UCSD-AML1 (cell line): ENCODE results near the gene DISP2.

ENCODE experiments used
- DNase-seq: peaks from one replicate; lab custom pipeline; 2025; ENCODE audit not compliant: unreplicated experiment; lab: John Stamatoyannopoulos, UW

The DISP2 gene

DNA sequence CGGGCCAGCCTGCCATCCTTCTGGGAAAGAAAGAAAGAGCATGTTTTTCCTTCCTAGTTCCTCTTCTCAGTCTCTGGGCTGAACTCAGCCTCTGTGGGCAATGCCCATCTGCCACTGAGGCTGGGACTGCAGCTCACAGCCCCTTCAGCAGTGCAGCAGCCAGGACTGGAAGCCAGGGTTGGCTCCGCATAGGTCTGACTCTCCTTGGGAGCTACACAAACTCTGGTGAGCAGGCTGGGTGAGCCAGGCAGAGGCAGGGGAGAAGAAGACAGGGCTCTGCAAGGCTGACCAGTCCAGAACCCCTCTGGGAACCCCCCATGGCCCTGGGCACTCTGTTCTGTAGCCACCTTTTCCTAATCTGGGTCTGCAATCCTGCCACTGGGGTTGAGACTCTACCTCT, 3.6 kb downstream of the DISP2 start:
- DNase-seq, result no peak

DNA sequence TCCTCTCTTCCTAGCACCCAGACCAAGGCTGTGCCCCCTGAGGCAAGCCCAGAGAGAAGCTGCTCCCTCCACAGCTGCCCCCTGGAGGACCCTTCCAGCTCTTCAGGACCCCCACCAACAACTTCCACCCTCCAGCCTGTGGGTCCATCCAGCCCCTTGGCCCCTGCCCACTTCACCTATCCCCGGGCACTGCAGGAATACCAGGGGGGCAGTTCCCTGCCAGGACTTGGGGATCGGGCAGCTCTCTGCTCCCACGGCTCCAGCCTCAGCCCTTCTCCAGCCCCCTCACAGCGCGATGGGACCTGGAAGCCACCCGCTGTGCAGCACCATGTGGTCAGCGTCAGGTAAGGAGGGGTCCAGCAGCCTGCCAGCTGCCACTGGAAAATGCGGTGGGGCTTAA, 5.6 kb downstream of the DISP2 start:
- DNase-seq, result no peak

DNA sequence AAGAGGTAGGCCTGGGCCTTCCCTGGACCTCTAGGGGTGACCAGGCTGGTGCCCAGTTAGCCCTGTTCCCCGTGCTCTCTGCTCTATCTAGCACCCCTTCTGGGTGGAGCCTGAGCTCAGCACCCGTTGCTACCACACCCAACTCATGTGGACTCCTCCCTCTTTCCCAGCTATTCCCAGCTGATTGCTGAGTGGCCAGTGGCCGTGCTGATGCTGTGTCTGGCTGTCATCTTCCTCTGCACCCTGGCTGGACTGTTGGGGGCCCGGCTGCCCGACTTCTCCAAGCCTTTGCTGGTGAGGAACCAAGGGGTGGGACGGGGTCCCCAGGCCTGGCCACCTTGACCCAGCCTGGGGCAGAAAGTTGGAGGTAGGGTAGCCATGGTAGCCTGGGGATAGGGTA, 6.2 kb downstream of the DISP2 start:
- DNase-seq, result no peak

DNA sequence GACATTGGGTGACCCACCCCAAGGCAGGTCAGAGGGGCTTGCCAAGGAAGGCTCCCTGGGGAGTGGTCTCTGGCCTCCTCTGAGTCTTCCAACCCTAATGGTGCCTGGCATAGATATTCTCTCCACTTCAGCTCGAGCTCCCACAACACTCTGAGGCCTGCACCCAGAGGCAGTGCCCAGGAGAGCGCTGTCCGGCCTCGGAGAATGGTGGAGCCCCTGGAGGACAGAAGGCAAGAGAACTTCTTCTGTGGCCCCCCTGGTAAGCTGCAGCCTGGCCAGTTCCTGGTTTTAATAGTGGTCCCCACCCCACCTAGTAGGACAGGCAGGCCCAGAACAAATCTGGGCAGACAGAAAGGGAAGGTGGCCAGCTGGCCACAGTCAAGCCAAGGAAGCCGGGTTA, 7.0 kb downstream of the DISP2 start:
- no peak for DNase-seq

DNA sequence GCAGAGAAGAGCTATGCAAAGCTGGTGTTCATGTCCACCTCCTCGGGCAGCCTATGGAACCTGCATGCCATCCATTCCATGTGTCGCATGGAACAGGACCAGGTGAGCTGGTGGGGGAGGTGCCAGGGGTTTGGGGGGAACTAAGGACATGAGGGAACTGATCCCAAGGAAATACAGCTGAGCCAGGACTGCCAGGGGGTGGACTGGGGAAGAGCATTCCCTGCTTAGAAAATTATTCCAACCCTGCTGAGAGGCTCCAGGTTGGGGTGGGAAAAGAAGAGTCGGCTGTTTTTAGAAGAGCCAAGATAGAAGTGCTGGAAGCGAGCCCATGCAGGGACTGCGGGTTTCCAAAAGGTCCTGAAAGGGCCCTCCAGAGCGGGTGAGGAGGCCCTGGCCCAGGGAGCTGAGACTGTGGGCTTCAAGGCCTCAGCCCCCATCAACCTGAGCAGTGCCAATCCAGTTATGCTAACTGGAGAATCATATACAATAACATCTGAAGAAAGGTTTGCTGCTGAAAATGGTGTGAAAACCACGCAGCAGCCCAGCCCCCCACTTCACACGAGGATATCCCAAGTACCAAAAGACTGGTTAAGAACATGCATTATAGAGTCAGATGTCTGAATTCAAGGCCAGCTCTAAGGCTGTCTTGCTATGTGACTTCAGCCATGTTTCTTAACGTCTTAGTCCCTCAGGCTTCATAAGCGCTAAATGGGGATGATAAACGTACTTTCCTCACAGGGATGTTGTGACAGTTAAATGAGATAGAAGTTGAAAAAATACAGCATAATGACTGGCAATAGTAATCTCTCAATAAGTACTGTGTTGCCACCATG, 7.8 kb downstream of the DISP2 start:
- DNase-seq, result no peak

DNA sequence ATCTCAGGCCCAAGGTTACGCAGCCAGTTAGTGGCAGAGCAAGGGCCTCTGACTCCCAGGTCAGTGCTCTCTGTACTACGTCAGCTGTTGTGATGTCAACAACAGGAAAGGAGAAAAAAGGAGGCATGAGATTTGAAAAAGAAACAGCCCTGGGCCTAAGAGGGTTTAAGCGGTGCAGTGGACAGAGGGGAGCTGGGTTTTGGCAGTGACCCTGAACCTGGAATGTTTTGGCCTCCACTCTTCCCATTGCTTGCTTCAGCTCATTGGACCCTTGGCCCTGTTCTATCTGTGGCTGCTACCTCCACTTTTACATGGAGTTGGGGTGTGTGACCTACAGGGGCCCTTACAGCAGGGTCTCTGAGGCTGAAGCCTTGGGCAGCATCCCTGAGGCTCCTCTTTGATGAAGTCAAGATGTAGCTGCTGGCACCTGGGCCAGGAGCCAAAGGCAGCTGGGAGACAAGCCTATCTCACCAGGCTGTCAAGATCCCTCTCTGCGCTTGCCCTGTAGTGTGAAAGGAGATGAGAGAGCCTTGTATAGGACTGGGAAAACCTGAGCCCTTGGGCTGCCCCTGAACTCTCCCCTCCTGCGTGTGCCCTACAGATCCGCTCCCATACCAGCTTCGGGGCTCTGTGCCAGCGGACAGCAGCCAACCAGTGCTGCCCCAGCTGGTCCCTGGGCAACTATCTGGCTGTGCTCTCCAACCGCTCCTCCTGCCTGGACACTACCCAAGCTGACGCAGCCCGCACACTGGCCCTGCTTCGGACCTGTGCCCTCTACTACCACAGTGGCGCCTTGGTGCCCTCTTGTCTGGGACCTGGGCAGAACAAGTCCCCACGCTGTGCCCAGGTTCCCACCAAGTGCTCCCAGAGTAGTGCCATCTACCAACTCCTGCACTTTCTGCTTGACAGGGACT, 8.7 kb downstream of the DISP2 start:
- DNase-seq, result no peak

DNA sequence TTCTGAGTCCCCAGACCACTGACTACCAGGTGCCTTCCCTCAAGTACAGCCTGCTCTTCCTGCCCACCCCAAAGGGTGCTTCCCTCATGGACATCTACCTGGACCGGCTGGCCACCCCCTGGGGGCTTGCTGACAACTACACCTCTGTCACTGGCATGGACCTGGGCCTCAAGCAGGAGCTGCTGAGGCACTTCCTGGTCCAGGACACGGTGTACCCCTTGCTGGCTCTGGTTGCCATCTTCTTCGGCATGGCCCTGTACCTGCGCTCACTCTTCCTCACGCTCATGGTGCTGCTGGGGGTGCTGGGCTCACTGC, 9.3 kb downstream of the DISP2 start:
- DNase-seq, result no peak

DNA sequence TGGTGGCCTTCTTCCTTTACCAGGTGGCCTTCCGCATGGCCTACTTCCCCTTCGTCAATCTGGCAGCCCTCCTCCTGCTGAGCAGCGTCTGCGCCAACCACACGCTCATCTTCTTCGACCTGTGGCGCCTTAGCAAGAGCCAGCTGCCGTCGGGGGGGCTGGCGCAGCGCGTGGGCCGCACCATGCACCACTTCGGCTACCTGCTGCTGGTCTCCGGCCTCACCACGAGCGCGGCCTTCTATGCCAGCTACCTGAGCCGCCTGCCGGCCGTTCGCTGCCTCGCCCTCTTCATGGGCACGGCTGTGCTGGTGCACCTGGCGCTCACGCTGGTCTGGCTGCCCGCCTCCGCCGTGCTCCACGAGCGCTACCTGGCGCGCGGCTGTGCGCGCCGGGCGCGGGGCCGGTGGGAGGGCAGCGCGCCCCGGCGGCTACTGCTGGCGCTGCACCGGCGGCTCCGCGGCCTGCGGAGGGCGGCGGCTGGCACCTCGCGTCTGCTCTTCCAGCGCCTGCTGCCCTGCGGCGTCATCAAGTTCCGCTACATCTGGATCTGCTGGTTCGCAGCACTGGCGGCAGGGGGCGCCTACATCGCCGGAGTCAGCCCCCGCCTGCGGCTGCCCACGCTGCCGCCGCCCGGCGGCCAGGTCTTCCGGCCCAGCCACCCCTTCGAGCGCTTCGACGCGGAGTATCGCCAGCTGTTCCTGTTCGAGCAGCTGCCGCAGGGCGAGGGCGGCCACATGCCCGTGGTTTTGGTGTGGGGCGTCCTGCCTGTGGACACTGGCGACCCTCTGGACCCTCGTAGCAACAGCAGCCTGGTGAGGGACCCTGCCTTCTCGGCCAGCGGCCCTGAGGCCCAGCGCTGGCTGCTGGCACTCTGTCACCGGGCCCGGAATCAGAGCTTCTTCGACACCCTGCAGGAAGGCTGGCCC, 9.9 kb downstream of the DISP2 start:
- peak; percentile 93 for DNase-seq

DNA sequence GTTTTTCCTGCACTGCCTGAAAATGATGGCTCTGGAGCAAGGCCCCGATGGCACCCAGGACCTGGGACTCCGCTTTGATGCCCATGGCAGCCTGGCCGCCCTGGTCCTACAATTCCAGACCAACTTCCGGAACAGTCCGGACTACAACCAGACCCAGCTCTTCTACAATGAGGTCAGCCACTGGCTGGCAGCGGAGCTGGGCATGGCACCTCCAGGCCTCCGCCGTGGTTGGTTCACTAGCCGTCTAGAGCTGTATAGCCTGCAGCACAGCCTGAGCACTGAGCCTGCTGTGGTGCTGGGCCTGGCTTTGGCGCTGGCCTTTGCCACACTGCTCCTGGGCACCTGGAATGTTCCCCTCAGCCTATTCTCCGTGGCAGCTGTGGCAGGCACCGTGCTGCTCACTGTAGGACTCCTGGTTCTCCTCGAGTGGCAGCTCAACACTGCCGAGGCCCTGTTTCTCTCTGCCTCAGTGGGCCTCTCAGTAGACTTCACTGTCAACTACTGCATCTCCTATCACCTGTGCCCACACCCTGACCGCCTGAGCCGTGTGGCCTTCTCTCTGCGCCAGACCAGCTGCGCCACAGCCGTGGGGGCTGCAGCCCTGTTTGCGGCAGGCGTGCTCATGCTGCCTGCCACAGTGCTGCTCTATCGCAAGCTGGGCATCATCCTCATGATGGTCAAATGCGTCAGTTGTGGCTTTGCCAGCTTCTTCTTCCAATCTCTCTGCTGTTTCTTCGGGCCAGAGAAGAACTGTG, 10.9 kb downstream of the DISP2 start:
- DNase-seq, result no peak

- DNase-seq, result no peak
Observed at GRCh38 chr15:40369474-40369869, 11.5 kb downstream of the DISP2 start.

DNA sequence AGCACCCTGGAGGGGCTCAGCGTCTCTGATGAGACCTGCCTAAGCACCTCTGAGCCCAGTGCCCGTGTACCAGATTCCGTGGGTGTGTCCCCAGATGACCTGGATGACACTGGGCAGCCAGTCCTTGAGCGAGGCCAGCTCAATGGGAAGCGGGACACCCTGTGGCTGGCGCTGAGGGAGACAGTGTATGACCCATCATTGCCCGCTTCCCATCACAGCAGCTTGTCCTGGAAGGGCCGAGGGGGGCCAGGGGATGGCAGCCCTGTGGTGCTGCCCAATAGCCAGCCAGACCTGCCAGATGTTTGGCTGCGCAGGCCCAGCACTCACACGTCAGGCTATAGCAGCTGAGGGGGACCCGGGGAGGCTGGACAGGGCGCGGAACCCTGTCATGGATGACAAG, 12.0 kb downstream of the DISP2 start:
- DNase-seq, result no peak

GRCh38 chr15:40372981-40373380, 15.0 kb downstream of the DISP2 start:
- DNase-seq, result no peak

DNA sequence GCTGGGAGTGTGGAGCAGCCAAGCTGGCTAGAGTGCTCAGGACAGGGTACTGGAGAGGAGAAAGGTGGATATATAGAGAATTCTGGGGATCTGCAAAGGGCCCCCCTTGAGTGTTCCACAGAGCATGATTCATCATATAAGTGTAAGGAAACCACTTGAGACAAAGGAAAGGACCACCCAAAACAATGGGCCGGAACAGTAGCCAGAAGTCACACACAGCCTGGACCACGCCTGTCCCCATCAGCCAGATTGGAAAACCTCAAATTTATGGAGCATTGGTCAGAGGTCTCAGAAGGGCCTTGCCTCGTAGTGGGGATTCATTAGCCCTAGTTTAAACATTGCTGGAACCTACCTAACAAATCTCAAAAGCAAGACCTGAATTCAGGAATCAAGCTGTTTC, 19.6 kb downstream of the DISP2 start:
- no peak for DNase-seq

DNA sequence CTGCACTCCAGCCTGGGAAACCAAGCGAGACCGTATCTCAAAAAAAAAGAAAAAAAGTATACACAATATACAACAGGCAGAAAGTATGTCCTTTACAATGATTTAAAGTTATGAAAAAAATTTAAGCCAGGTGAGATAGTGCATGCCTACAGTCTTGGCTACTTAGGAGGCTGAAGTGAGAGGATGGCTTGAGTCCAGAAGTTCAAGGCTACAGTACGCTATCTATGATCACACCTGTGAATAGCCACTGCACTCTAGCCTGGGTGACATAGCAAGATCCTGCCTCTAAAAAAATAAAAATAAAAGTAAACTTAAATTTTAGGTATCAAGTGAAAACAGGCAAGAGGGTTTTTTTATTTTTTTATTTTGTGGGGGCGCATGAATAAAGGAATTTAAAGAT, 21.4 kb downstream of the DISP2 start:
- DNase-seq, result no peak

GRCh38 chr15:40379853-40380252, 21.8 kb downstream of the DISP2 start:
- no peak for DNase-seq

- DNase-seq, result no peak
Observed at GRCh38 chr15:40380636-40381035, 22.6 kb downstream of the DISP2 start.

DNA sequence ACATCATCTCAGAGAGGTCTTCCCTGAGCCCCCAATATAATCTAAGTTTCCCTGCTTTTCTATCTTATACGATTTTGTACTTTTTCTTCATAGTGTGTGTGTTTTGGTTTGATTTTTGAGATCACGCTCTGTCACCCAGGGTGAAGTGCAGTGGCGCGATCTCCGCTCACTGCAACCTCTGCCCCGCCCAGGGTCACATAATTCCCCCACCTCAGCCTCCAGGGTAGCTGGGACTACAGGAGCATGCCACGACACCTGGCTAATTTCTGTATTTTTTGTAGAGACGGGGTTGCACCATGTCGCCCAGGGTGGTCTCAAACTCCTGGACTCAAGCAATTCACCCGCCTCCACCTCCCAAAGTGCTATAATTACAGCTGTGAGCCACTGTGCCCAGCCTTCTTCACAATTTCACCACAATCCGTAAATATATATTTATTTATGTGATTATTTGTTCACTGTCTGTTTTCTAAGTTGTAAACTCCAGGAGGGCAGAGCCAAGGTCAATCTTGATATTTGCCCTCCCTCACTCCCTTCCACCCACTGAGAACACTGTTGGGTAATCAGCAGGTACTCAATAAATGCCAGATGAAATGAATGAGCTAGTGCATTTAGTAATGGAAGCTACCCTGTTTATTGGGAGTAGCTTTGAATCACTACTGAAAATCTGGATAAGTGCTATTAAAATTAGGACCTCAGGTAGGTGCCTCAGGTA, 24.0 kb downstream of the DISP2 start:
- DNase-seq, result no peak

DNA sequence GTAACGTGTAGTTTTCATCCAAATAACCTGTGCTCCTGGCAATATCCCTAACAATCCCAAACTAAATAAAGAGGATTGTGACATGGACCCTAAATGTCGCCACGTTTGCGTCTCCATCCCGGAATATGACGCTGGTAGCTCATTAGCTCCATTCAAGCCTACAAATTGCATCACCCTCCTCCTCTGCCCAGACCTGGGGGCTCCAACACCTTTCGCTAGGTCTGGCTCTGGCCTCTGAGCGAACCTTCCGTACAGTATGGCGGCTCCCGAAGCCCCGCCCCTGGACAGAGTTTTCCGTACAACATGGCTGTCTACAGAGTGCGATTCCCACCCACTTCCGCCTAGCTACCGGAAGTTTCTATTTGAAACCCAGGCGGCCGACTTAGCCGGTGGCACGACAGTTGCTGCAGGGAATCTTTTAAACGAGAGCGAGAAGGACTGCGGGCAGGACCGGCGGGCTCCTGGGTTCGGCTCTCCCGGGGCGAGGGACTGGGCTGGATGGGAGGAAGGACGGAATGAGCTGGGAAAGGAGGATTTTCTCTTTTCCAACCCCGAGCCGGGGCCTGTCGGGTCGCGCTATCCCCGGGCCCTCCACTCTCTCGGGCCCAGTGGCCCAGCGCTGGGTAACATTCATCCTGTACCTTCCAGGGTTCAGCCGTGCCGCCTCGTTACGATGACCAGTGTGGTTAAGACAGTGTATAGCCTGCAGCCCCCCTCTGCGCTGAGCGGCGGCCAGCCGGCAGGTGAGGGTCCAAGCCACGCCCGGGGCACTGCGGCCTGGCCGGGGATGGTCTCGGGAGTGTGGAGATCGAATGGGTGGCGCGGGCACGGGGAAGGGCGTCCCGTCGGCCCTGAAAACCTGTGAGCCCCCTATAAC, 24.8 kb downstream of the DISP2 start, which contains the start of gene KNSTRN:
Gene KNSTRN, plus strand, starts transcription at position 142 of the 877 bp plus-strand sequence. Its CDS starts 115 bp downstream, at position 257.
- peak; percentile 87 for DNase-seq

DNA sequence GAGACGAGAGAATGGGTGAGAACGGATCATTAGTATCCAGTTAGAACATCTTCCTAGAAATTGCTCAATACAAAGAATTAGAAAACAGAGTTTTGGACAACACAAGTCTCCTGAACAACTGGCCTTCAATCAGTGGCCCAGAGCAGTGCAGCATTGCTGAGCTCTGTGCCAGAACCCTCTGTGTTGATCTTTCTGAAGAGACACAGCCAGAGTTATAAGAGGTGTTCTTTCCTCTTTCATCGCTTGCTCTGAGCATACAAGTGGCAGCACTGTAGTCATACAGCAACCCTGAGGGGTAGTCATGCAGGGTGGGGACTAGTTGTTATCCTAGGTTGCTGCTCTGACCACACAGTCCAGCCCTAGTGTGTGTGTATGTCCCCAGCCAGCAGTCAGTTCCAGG, 28.5 kb downstream of the DISP2 start:
- DNase-seq, result no peak
